ENCODE results near the gene ZNF219.
"Not testable (repeated sequence)": the region's sequence is repeated elsewhere in the genome, so short reads cannot be mapped to it uniquely, and the experiment has no call there.

The ZNF219 gene

DNA sequence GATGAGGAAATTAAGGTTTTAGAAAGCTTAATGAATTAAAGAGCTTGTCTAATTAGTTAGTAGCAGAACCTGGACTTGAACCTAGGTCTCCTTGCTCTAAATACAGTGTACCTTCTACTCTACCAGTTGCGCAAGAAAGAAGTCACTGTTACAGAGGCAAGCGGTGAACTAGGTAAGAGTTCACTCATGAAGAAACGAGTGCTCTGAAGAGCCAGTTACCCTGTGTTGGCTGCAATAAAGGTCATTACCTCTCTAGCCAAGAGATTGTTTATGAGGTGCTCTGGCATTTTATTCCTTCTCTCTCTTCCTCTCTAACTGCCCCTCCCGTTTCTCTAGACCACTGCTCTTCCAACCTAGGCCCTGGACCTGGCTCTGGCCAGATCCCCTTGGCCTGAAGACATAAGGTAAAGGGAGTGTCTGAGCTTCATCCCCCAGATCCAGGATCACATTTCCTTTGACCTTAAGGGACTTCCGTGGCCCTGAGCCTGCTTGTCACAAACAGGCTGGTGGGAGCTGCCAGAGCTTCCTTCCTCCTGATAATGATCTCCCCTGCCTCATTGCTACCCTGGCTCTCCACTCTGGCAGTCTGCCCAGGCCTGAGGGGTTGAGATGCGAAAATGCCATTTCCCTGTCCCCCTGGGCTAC lies 54.4 kb downstream of the ZNF219 start:
- FAIRE-seq (no peak), DNase-seq (ENCODE audit: insufficient read length, low spot score) (no peak)
- no peak for TF ChIP-seq POLR2A (IDR thresholded peaks at IDR 0.05; ENCODE audit: low read depth, low read length)

DNA sequence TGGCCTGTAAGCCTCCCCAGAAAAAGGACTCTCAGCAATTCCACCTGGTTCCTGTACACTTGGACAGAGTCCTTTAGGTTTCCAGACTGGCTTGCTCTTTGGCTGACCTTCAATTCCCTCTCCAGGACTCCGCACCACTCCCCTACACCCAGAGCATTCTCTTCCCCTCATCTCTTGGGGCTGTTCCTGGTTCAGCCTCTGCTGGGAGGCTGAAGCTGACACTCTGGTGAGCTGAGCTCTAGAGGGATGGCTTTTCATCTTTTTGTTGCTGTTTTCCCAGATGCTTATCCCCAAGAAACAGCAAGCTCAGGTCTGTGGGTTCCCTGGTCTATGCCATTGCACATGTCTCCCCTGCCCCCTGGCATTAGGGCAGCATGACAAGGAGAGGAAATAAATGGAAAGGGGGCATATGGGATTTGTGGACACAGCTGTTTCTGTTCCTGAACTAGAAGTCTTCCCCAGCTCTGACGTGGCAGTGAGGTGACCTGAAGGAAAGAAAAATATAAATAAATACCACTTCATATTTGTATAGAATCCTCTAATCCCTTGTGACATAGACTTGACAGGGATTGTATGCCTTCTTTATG lies 55.0 kb downstream of the ZNF219 start:
- no peak for TF ChIP-seq POLR2A (IDR thresholded peaks at IDR 0.05; ENCODE audit: low read depth, low read length)
- FAIRE-seq (no peak), DNase-seq (ENCODE audit: insufficient read length, low spot score) (no peak)

DNA sequence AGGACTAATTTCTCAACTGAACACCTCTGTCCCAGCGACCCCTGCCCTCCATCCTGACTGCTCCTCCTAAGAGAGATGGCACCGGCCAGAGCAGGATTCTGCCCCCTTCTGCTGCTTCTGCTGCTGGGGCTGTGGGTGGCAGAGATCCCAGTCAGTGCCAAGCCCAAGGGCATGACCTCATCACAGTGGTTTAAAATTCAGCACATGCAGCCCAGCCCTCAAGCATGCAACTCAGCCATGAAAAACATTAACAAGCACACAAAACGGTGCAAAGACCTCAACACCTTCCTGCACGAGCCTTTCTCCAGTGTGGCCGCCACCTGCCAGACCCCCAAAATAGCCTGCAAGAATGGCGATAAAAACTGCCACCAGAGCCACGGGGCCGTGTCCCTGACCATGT lies 55.5 kb downstream of the ZNF219 start:
- TF ChIP-seq POLR2A (IDR thresholded peaks at IDR 0.05; ENCODE audit: low read depth, low read length), result no peak
- DNase-seq (ENCODE audit: insufficient read length, low spot score) (no peak), FAIRE-seq (no peak)

DNA sequence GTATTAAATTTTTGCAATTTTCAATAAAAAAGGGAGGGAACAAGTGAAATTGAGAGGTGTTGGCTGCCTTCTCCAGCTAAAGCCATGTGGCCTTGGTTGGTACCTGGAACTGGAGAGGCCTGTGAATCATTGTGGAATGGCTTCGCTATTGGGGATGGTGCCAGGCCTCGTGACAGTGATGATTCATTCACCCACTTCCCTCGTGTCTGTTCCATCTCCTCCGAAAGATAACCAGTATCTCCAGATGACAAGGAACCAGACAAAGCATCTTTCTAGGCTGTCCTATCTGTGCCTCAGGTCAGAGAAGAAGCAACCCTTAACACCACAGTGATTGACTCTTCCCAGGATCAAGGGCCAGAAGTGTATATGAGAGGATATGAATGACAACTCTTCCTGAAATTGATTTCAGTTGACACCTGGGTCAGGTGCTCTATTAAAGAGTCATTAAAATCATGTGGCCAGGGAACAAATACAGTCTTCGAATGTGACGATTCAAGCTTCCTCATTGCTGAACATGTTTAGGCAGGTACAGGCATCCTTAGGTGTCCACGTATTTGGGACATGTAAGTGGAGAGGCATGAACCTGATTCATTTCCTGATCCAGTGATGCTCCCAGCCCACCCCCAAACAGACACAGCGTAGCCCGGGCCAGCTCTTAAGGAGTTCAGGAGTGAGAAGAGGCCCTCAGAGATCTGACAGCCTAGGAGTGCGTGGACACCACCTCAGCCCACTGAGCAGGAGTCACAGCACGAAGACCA lies 56.6 kb downstream of the ZNF219 start, which contains the start of gene RNASE7:
RNASE7 (plus strand) TSS at position 687 of the 758 bp plus-strand sequence. CDS start 631 bp downstream, outside the sequence.
- FAIRE-seq, result no peak
- TF ChIP-seq POLR2A (IDR thresholded peaks at IDR 0.05; ENCODE audit: low read depth, low read length), result no peak
- no peak for DNase-seq (ENCODE audit: insufficient read length, low spot score)

DNA sequence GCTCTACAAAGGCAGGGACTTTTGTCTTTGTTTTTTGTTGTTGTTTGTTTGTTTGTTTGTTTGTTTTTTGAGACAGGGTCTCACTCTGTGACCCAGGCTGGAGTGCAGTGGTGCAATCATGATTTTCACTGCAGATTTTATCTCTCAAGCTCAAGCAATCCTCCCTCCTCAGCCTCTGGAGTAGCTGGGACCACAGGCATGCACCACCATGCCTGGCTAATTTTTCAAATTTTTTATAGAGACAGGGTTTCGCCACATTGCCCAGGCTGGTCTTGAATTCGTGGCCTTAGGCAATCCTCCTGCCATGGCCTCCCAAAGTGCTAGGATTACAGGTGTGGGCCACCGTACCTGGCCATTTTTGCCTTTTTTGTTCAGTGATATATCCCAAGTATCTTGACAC lies 57.5 kb downstream of the ZNF219 start:
- DNase-seq (ENCODE audit: insufficient read length, low spot score); FAIRE-seq: not testable (repeated sequence)

DNA sequence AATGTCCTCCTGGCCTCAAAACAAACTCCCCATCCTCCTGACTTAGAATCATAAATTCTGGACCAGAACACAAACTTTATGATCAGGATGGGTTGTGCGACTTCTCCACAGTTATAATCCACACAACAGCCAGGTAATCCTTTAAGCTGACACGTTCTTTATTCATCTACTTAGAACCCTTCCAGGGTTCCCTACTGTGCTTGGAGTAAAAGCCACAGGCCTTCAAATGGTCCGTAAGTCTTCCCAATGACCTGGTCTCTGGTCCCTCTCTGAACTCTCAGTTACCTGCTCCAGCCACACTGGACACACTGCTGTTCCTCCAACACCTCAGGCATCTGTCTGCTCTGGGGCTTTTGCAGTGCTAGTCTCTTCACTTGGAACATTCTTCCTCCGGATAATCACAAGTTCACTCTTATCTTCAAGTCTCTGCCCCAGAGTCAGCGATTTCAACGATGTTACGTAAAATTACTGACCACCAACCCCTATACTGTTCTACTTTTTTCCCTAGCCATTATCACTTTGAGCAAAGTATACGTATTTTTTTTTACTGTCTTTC lies 58.0 kb downstream of the ZNF219 start:
- DNase-seq (ENCODE audit: insufficient read length, low spot score) (no peak), FAIRE-seq (no peak)
- no peak for TF ChIP-seq POLR2A (IDR thresholded peaks at IDR 0.05; ENCODE audit: low read depth, low read length)
